Parietal lobe (tissue), 1 donor: ENCODE results near the gene ATXN1L. TPM values are rescaled to one million over a fixed set of nuclear protein-coding genes. Genes with fewer than 3 reads are reported as not detected.

ENCODE experiments used
- total RNA-seq: library from RNA; depleted of rRNA; stranded (reverse); fragments of >200 nt; gene quantifications from one replicate; pipeline ENCODE4 v1.2.3, GENCODE V29; 2014

Gene ATXN1L, protein sequence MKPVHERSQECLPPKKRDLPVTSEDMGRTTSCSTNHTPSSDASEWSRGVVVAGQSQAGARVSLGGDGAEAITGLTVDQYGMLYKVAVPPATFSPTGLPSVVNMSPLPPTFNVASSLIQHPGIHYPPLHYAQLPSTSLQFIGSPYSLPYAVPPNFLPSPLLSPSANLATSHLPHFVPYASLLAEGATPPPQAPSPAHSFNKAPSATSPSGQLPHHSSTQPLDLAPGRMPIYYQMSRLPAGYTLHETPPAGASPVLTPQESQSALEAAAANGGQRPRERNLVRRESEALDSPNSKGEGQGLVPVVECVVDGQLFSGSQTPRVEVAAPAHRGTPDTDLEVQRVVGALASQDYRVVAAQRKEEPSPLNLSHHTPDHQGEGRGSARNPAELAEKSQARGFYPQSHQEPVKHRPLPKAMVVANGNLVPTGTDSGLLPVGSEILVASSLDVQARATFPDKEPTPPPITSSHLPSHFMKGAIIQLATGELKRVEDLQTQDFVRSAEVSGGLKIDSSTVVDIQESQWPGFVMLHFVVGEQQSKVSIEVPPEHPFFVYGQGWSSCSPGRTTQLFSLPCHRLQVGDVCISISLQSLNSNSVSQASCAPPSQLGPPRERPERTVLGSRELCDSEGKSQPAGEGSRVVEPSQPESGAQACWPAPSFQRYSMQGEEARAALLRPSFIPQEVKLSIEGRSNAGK
- total RNA-seq: 15.0 TPM

DNA sequence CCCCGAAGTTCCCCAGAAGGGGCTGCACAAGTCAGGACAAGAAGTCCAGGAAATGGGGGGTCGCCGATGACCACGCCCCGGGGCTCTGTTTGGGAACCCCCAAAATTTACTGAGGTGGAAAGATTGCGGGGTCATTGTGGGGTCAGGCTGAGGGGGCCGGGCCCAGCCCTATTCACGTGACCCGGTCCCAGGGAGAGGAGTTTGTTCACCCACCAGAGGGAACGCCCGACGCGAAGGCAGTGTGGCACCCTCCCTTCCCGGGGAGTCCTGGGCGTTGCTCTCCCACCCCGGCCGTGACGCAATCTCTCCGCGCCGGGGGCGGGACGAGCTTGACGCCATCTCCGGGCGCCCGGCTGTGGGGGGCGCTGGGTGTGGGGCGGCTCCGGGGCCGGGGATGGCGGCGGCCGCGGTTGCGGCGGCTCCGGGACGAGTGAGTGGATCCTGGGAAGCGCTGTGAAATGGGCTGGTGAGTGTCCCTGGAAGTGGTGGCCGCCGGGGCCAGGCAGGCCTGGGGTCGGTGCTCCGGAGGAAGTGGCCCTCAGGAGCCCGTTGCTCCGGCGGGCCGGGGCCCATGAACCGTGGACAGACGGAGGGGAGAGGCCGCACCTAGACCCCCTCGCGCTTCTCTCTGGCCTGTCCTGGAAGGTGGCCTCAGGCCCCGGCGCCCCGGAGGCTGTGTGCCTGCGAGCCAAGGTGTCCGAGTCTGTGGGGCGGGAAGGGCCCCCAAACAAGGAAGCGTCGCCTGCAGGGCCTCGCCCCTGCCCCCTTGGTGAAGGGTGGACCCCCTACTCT lies at the start of gene ATXN1L:
ATXN1L (plus strand) TSS at position 338 of the 792 bp plus-strand sequence. CDS start 3,765 bp downstream, outside the sequence.

DNA sequence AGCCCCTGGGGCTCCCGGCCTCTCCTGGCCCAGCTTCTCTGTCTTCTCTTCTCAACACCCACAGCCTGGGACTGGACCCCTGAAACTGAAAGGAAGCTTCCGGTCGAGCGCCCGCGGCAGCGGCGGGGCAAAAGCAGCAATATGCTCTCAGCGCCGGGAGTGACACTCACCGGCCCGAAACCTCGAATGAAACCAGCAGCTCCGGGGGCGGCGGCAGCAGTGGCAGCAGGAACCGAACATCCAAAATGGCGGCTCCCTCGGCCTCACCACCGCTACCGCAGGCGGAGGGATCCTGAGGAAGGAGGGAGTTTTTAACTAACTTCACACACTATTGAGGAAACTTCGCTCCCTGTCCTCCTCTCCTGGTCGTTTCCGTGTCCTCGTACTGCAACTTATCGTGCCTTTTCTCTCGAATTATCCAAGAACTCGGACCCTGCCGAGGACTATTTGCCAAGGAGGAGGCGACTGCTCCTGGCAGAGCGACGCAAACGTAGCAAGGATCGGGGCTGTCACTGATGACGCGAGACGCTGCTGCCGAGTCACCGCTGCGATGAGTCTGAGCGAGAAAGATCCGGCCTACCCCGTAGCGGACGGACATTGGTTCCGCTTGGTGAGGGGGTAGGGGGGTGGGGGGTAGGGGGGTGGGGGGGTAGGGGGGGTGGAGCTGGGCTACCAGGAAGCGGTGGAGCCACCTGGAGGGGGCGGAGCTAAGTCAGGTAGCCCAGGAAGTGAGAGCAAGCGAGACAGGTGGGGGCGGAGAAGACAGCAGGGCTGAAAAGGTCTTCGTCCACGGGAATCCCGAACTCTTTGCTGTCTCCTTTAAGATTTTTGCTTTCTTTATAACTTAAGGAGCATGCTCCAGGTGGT lies 37.0 kb upstream of the ATXN1L start, which contains the start of gene AP1G1:
AP1G1 (minus strand) TSS at position 242 of the 867 bp plus-strand sequence. CDS start 19,355 bp downstream, outside the sequence.

DNA sequence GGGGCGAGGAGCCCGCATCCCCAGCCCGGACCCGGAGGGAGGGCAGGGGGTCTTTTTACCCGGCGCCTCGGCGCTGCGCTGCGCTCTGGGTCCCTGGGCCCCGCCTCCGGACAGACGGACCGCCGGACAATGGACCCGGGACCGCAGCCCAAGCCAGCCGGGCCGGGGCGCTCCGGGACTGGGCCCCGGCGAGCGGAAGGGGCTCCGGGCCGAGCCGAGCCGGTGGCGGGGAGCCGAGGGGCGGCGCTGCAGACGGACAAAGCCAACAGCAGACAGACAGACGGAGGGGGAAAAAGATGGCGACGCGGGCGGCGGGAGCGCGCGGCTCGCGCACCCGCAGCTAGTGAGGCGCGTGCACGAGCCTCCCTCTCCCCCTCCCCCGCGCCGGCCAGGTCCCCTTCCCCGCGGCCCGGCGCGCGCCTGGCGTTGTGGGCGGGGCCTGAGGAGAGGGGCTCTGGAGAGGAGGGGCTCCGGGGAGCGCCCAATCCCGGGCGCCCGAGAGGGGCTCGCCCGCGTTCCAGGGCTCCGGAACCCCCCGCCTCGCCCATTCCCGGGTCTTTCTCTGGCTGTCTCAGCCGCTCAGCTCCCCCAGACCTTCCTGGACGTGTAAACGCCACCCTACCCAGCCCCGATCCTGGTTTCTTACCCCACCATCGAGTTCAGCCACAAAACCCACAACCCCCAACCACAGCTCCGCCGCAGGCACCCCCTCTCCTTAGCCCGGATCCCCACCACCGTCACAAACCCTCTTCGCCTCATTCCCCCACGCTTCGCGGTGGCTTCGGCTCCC lies 38.3 kb downstream of the ATXN1L start, which contains the start of gene ZNF821:
ZNF821 (minus strand) TSS at position 334 of the 790 bp plus-strand sequence. CDS start 4,236 bp downstream, outside the sequence.

DNA sequence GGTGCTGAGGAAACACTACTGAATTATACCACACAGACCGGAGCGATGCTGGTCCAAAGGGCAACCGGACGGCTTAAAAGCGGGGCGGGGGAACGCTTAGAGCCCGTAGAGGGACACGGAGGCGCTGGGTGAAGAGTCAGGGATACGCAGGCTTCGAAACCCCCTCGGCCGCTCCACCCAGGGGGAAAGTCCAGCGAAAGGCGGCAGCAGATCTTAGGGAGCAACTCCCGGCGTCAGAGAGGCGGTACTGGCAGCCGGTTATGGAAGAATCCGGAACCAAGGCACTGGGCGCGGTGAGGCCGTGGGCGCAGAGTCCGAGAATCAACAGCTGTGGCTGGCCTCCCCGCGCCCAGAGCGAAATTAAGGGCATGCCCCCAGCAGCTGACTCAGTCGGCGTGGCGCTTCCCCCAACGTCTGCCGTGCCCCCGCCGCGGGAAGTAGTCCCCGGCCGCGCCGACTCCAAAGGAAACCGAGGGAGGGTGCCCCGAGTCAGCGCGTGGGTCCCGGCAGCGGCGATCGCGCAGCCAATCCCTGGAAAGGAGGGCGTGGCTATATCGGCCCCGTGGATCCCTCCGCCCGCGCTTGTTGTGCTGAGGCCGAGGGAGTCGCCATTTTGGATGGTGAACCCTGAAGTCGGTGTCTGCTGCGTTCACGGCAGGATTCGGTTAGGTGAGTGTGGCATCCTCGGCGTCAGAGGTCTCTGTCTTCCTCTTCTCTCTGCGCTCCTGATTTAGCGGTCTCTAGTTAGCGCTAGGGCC lies 49.3 kb downstream of the ATXN1L start, which contains the start of gene IST1:
IST1 (plus strand) TSS at position 611 of the 758 bp plus-strand sequence. CDS start 20,110 bp downstream, outside the sequence.

Other genes starting within 250 kb of the ATXN1L start
- gene MARVELD3, start 219.8 kb upstream of the ATXN1L start, total RNA-seq: not detected
- 26.3 TPM for gene PHLPP2, start 121.3 kb upstream of the ATXN1L start, total RNA-seq
- gene AP1G1, start 37.1 kb upstream of the ATXN1L start, total RNA-seq: 170 TPM
- 36.9 TPM for gene ZNF821, start 38.2 kb downstream of the ATXN1L start, total RNA-seq
- gene IST1, start 49.6 kb downstream of the ATXN1L start, total RNA-seq: 161 TPM
- under 0.01 TPM for gene PKD1L3, start 154.4 kb downstream of the ATXN1L start, total RNA-seq
- 4.1 TPM for gene DHODH, start 162.8 kb downstream of the ATXN1L start, total RNA-seq
- gene HP, start 208.5 kb downstream of the ATXN1L start, total RNA-seq: 4.1 TPM
- not detected for gene HPR, start 217.2 kb downstream of the ATXN1L start, total RNA-seq
- 22.2 TPM for gene TXNL4B, start 247.6 kb downstream of the ATXN1L start, total RNA-seq
- gene DHX38, start 247.9 kb downstream of the ATXN1L start, total RNA-seq: 79.2 TPM